B cell (primary cell): Measurements from ENCODE around the gene ORM1. TPM values are rescaled to one million over a fixed set of nuclear protein-coding genes. Genes with fewer than 3 reads are reported as not detected.

Experiments
- ATAC-seq: fragments of 200-7000 bp; cut with Tn5 transposase; one replicate; pipeline ENCODE4 v1.10.0; 2021; ENCODE audit warnings: low read depth, mild to moderate bottlenecking, moderate number of reproducible peaks, moderate library complexity
- CTCF ChIA-PET: fragments of 350-600 bp; sonication (Branson Sonifier 250); formaldehyde crosslinking; loops from one replicate; lab custom pipeline; 2021; ENCODE audit warnings: antibody characterized with exemption, inconsistent platforms; lab: Charles Lee
- POLR2A ChIA-PET: fragments of 350-600 bp; sonication (Branson Sonifier 250); formaldehyde crosslinking; loops from one replicate; lab custom pipeline; 2021; ENCODE audit warnings: antibody characterized with exemption; lab: Charles Lee
- DNase-seq: peaks from one replicate; pipeline ENCODE4 v3.0.0; 2013
- H2AFZ ChIP-seq: 2 replicates; pipeline ENCODE4 v1.6.1; 2012; ENCODE audit warnings: mild to moderate bottlenecking, low read depth, low read length; ENCODE audit not compliant: insufficient read depth, poor library complexity, severe bottlenecking
- H3K27ac ChIP-seq, 2 donors: 1 replicate in 1 of 2; 2 replicates in 1 of 2; pipeline ENCODE4 v1.5.1; 2012 to 2013; ENCODE audit warnings: low read length in 2 of 2, mild to moderate bottlenecking in 2 of 2, moderate library complexity in 1 of 2
- H3K27me3 ChIP-seq, 4 experiments: fragments of 200-600 bp in 1 of 4; sonication (generic) in 1 of 4; replicated peaks in 1 of 4; 1 replicate in 2 of 4; 2 replicates in 2 of 4; pipeline versions ENCODE4 v1.6.1 to v1.7.0; 2013 to 2016; ENCODE audit warnings: low read length in 3 of 4, mild to moderate bottlenecking in 2 of 4, mixed read lengths in 1 of 4, moderate library complexity in 1 of 4; ENCODE audit not compliant: insufficient read depth in 4 of 4, control insufficient read depth in 3 of 4; ENCODE audit errors: control extremely low read depth in 1 of 4
- H3K36me3 ChIP-seq, 2 experiments: replicated peaks in 1 of 2; 1 replicate in 1 of 2; 2 replicates in 1 of 2; pipeline versions ENCODE4 v1.6.1 to v1.7.1; 2013; ENCODE audit warnings: low read length in 1 of 2; ENCODE audit not compliant: insufficient read depth in 2 of 2, control insufficient read depth in 1 of 2; ENCODE audit errors: control extremely low read depth in 1 of 2, extremely low read depth in 1 of 2
- H3K4me1 ChIP-seq, 2 donors: fragments of 200-600 bp in 1 of 2; sonication (generic) in 1 of 2; 1 replicate in 1 of 2; 2 replicates in 1 of 2; pipeline versions ENCODE4 v1.5.1 to v1.6.1; 2013 to 2017; ENCODE audit warnings: low read length in 2 of 2; ENCODE audit not compliant: control insufficient read depth in 2 of 2, insufficient read depth in 2 of 2
- H3K4me2 ChIP-seq: replicated peaks from 2 replicates; pipeline ENCODE3; 2012; ENCODE audit warnings: mild to moderate bottlenecking, low read depth, low read length; ENCODE audit not compliant: poor library complexity, severe bottlenecking
- H3K4me3 ChIP-seq, 5 experiments: fragments of 200-600 bp in 1 of 5; sonication (generic) in 1 of 5; 1 replicate in 3 of 5; 2 replicates in 2 of 5; pipeline versions ENCODE4 v1.5.1 to v1.7.0; 2011 to 2016; ENCODE audit warnings: low read length in 4 of 5, mild to moderate bottlenecking in 4 of 5, low read depth in 2 of 5, control low read depth in 1 of 5, moderate library complexity in 1 of 5; ENCODE audit not compliant: insufficient read depth in 1 of 5; ENCODE audit errors: control extremely low read depth in 1 of 5, extremely low read depth in 1 of 5
- H3K79me2 ChIP-seq: fragments of 200-600 bp; sonication (generic); one replicate; pipeline ENCODE4 v1.6.0; 2016; ENCODE audit warnings: low read length; ENCODE audit not compliant: control insufficient read depth, insufficient read depth
- H3K9ac ChIP-seq: fragments of 200-600 bp; sonication (generic); 2 replicates; pipeline ENCODE4 v1.6.1; 2017; ENCODE audit warnings: mild to moderate bottlenecking, low read length, moderate library complexity
- H3K9me3 ChIP-seq, 3 donors: one replicate each; pipeline versions ENCODE4 v1.6.1 to v1.7.1; 2013; ENCODE audit warnings: low read length in 2 of 3; ENCODE audit not compliant: control insufficient read depth in 2 of 3, insufficient read depth in 1 of 3; ENCODE audit errors: control extremely low read depth in 1 of 3
- H4K20me1 ChIP-seq: 2 replicates; pipeline ENCODE4 v1.6.0; 2012; ENCODE audit warnings: mild to moderate bottlenecking, low read length; ENCODE audit not compliant: insufficient read depth, control insufficient read depth, poor library complexity, severe bottlenecking
- H3K27ac Mint-ChIP-seq: one replicate; pipeline ENCODE4 v1.8.0; 2021; ENCODE audit warnings: mixed read lengths
- H3K27me3 Mint-ChIP-seq: one replicate; pipeline ENCODE4 v1.8.0; 2021; ENCODE audit warnings: mixed read lengths
- H3K4me1 Mint-ChIP-seq: one replicate; pipeline ENCODE4 v1.8.0; 2021; ENCODE audit warnings: mixed read lengths
- H3K4me3 Mint-ChIP-seq: one replicate; pipeline ENCODE4 v1.8.0; 2021; ENCODE audit warnings: mixed read lengths
- H3K9me3 Mint-ChIP-seq: one replicate; pipeline ENCODE4 v1.8.0; 2022; ENCODE audit warnings: mixed read lengths; ENCODE audit not compliant: insufficient read depth
- EZH2 ChIP-seq: IDR thresholded peaks from 2 replicates; pipeline ENCODE4 v1.6.1; 2012; ENCODE audit warnings: borderline replicate concordance, low read depth, mild to moderate bottlenecking, moderate library complexity, low read length; ENCODE audit not compliant: insufficient read depth, poor library complexity, severe bottlenecking
- WGBS: methylation state at CpG from one replicate; pipeline ENCODE4 v1.1.5; 2013; ENCODE audit warnings: missing lambda C conversion rate; ENCODE audit not compliant: insufficient coverage; 5-methylcytosine and 5-hydroxymethylcytosine counted together
- intact Hi-C: fragments of 100-400 bp; cut with micrococcal nuclease; formaldehyde crosslinking; loops from one replicate; pipeline ENCODE4 v1.10.0; 2022
- polyA plus RNA-seq: library from polyadenylated mRNA; depleted of rRNA; stranded (reverse); fragments of >200 nt; gene quantifications from 2 replicates; pipeline ENCODE4 v1.2.3, GENCODE V29; 2012
- total RNA-seq, 2 donors: library from RNA; stranded (reverse); fragments of 120-200 nt in 1 of 2; gene quantifications; 1 replicate in 1 of 2; 2 replicates in 1 of 2; pipeline versions ENCODE4 v1.2.3 to v1.2.4, GENCODE V29; 2013 to 2022
- TF ChIP-seq, protein P1 (sequence below): fragments of 200-600 bp; IDR thresholded peaks from one replicate; pipeline ENCODE4 v1.8.0; 2022; ENCODE audit warnings: antibody characterized with exemption, mild to moderate bottlenecking

Gene ORM1
- total and polyA plus RNA-seq, 2 donors (not counting 1 experiment from before 2014, with no cell fraction given) = 0.13 TPM; not detected in 1

GRCh38 chr9:114369216-114370130 lies 46.6 kb downstream of the ORM1 start:
- Histone ChIP-seq H3K4me1 (peaks cover 95 to 99% of the 10 kb centered on the region in 2 donors), H3K27ac (peak overlapping the region; percentile 92 to 95), H3K4me2 (peak overlapping the region; percentile 75), H3K79me2 (peaks cover 59% of the 10 kb centered on the region), H3K4me3 (no peak overlapping the region), H3K9ac (no peak overlapping the region), H2AFZ (no peak overlapping the region), H4K20me1 (no peaks in the 10 kb centered on the region), H3K36me3 (peaks cover 2 to 81% of the 10 kb centered on the region in 2 experiments), H3K27me3 (no peaks in the 10 kb centered on the region), H3K9me3 (no peaks in the 10 kb centered on the region)
- CTCF ChIA-PET = interaction anchor here (1.1 to 5.6 kb wide), 5 partner anchors 9 to 36 kb away, joined by 3 to 85 read pairs (median 6); partner anchors contain the start of gene AKNA
- 100% methylated on average over 4 of the region's 9 CpGs for WGBS
- Mint-ChIP-seq H3K4me1 (peaks cover 94% of the 10 kb centered on the region), H3K27ac (peak overlapping the region; percentile 97), H3K4me3 (peak overlapping the region; percentile 67), H3K9me3 (peaks cover 3% of the 10 kb centered on the region), H3K27me3 (no peaks in the 10 kb centered on the region)
- no peak for TF ChIP-seq EZH2
- TF ChIP-seq, protein P1, sequence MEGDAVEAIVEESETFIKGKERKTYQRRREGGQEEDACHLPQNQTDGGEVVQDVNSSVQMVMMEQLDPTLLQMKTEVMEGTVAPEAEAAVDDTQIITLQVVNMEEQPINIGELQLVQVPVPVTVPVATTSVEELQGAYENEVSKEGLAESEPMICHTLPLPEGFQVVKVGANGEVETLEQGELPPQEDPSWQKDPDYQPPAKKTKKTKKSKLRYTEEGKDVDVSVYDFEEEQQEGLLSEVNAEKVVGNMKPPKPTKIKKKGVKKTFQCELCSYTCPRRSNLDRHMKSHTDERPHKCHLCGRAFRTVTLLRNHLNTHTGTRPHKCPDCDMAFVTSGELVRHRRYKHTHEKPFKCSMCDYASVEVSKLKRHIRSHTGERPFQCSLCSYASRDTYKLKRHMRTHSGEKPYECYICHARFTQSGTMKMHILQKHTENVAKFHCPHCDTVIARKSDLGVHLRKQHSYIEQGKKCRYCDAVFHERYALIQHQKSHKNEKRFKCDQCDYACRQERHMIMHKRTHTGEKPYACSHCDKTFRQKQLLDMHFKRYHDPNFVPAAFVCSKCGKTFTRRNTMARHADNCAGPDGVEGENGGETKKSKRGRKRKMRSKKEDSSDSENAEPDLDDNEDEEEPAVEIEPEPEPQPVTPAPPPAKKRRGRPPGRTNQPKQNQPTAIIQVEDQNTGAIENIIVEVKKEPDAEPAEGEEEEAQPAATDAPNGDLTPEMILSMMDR = no peak
- POLR2A ChIA-PET = interaction anchor here (0.5 to 8.6 kb wide), 3 partner anchors 18 to 28 kb away, joined by 4 to 108 read pairs (median 45); partner anchors contain the start of gene AKNA
- intact Hi-C loops = loop anchor here (5.0 kb wide), 1 partner anchor 83 kb away; no protein-coding TSS in a partner anchor
- DNase-seq (no peak), ATAC-seq (no peak)
